Prostate gland (tissue), 2 donors: ENCODE data around the gene SYPL2. TPM values are rescaled to one million over a fixed set of nuclear protein-coding genes. Genes with fewer than 3 reads are reported as not detected.

ENCODE experiments used
- DNase-seq: peaks from one replicate; pipeline ENCODE4 v3.0.0-alpha.2; 2019; ENCODE audit warnings: low spot score
- H3K27ac ChIP-seq, 2 donors: fragments of 200-600 bp; sonication (generic); 2 replicates each; pipeline ENCODE4 v1.5.1; 2017 to 2019
- H3K27me3 ChIP-seq: fragments of 200-600 bp; sonication (generic); replicated peaks from 2 replicates; pipeline ENCODE4 v1.5.1; 2019; ENCODE audit not compliant: insufficient read depth
- H3K36me3 ChIP-seq, 2 donors: fragments of 200-600 bp; sonication (generic); 1 replicate in 1 of 2; 2 replicates in 1 of 2; pipeline versions ENCODE4 v1.5.1 to v1.8.1; 2017 to 2019
- H3K4me1 ChIP-seq: fragments of 200-600 bp; sonication (generic); replicated peaks from 2 replicates; pipeline ENCODE4 v1.5.1; 2019
- H3K4me3 ChIP-seq, 2 donors: fragments of 200-600 bp; sonication (generic); 2 replicates each; pipeline ENCODE4 v1.5.1; 2017 to 2019
- H3K9me3 ChIP-seq: fragments of 200-600 bp; sonication (generic); 2 replicates; pipeline ENCODE4 v1.5.1; 2017
- POLR2A ChIP-seq: fragments of 450-650 bp; IDR thresholded peaks from one replicate; pipeline ENCODE4 v1.6.1; 2016; ENCODE audit warnings: antibody characterized with exemption, mild to moderate bottlenecking
- POLR2AphosphoS5 ChIP-seq: sonication (generic); formaldehyde crosslinking; IDR thresholded peaks from one replicate; pipeline ENCODE4 v1.6.1; 2017; ENCODE audit warnings: antibody characterized with exemption
- WGBS: methylation state at CpG from one replicate; pipeline ENCODE4 v1.1.5; 2018; 5-methylcytosine and 5-hydroxymethylcytosine counted together
- intact Hi-C: fragments of 100-400 bp; cut with DNase I; formaldehyde crosslinking; loops from one replicate; pipeline ENCODE4 v1.14.2; 2022
- total RNA-seq, 2 donors: library from RNA; depleted of rRNA; stranded (reverse); fragments of >200 nt; gene quantifications; one replicate each; pipeline ENCODE4 v1.1.0, GENCODE V29; 2016
- TF ChIP-seq, protein P1 (sequence below), 4 experiments: fragments of 200-600 bp in 2 of 4; fragments of 450-650 bp in 2 of 4; sonication (generic) in 2 of 4; IDR thresholded peaks; 1 replicate in 3 of 4; 2 replicates in 1 of 4; pipeline ENCODE4 v1.5.1; 2016 to 2019; ENCODE audit warnings: antibody characterized with exemption in 4 of 4, mild to moderate bottlenecking in 2 of 4, moderate library complexity in 2 of 4

Gene SYPL2
- total RNA-seq, result 10 to 100 TPM in 1 of 2 donors, 1 to 10 TPM in 1; 1.3 to 48.1 TPM

DNA sequence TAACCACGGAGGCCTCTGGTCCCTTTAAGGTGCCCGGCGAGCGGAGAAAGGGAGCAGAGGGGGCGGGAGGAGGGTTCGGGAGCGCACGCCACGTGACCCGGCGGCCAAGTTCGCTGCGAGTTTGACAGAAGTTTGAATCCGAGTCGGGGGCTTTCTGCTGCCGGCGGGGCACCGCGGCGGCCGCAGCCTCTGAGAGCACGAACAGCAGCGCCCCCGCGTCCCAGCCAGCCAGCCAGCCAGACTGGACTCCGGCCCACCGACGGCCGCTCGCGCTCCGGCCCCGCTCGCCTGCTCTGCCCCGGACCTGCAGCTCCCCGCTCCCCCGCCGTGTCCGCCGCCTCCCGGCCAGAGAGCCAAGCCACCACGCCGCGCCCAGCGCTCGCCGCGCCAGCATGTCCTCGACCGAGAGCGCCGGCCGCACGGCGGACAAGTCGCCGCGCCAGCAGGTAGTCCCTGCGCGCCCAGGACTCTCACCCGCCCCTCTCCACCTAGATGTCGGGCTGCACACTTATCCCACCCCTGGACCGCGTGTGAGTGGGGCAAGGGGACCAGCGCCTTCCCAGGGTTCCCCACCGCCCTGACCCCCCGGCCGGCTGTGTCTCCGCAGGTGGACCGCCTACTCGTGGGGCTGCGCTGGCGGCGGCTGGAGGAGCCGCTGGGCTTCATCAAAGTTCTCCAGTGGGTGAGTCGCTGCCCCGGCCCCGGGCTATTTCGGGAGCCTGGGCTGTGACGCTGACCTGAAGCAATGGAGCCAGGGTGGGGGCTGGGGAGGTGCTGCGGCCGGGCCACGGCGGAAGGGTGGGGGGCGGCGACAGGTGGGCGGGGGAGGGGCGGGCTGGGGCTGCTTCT lies at the start of gene SYPL2:
TSS of gene SYPL2 (plus strand) at position 95 of the 849 bp plus-strand sequence. CDS start at position 393, 298 bp downstream.
- Histone ChIP-seq H3K4me1 (no peaks in the 10 kb centered on the region), H3K4me3 (peak within 1 kb of the TSS; percentile 39 to 49), H3K27me3 (no peaks in the 10 kb centered on the region), H3K36me3 (no peaks in the 10 kb centered on the region), H3K9me3 (no peaks in the 10 kb centered on the region), H3K27ac (peak within 1 kb of the TSS in 1 of 2 donors; percentile 27)
- intact Hi-C loops, result no loop called here
- no peak for DNase-seq
- under 1% methylated on average over 60 of the region's 88 CpGs for WGBS
- TF ChIP-seq POLR2AphosphoS5, result no peak
- TF ChIP-seq POLR2A, result no peak
- TF ChIP-seq, protein P1, sequence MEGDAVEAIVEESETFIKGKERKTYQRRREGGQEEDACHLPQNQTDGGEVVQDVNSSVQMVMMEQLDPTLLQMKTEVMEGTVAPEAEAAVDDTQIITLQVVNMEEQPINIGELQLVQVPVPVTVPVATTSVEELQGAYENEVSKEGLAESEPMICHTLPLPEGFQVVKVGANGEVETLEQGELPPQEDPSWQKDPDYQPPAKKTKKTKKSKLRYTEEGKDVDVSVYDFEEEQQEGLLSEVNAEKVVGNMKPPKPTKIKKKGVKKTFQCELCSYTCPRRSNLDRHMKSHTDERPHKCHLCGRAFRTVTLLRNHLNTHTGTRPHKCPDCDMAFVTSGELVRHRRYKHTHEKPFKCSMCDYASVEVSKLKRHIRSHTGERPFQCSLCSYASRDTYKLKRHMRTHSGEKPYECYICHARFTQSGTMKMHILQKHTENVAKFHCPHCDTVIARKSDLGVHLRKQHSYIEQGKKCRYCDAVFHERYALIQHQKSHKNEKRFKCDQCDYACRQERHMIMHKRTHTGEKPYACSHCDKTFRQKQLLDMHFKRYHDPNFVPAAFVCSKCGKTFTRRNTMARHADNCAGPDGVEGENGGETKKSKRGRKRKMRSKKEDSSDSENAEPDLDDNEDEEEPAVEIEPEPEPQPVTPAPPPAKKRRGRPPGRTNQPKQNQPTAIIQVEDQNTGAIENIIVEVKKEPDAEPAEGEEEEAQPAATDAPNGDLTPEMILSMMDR (IDR thresholded peaks at IDR 0.05), result no peak

- H3K27me3 ChIP-seq, result no peaks in the 10 kb centered on the region
- H3K9me3 ChIP-seq, result no peaks in the 10 kb centered on the region
- intact Hi-C loops, result loop anchor here (10.0 kb wide), 1 partner anchor 111 kb away; the partner anchor contains the start of gene GPR61
- peaks cover 8% of the 10 kb centered on the region for H3K4me1 ChIP-seq
- no peak overlapping the region for H3K27ac ChIP-seq
- TF ChIP-seq POLR2AphosphoS5 (no peak), POLR2A (no peak)
- TF ChIP-seq, protein P1 (IDR thresholded peaks at IDR 0.05), result no peak
- DNase-seq, result no peak
- H3K36me3 ChIP-seq, result peaks cover 0 to 2% of the 10 kb centered on the region in 2 donors
- 67% methylated on average over 2 of the region's 2 CpGs for WGBS
- no peak overlapping the region for H3K4me3 ChIP-seq
Measured at GRCh38 chr1:109423498-109423897, 42.8 kb upstream of the SYPL2 start.

- H3K27me3 ChIP-seq, result no peaks in the 10 kb centered on the region
- H3K9me3 ChIP-seq, result no peaks in the 10 kb centered on the region
- peak overlapping the region; percentile 74 to 84 for H3K4me3 ChIP-seq
- H3K27ac ChIP-seq, result peak overlapping the region; percentile 72 to 73
- 1% methylated on average over 26 of the region's 32 CpGs for WGBS
- TF ChIP-seq POLR2A (no peak), POLR2AphosphoS5 (no peak)
- TF ChIP-seq, protein P1 (IDR thresholded peaks at IDR 0.05), result no peak
- H3K4me1 ChIP-seq, result peaks cover 8% of the 10 kb centered on the region
- no peak for DNase-seq
- intact Hi-C loops, result loop anchor here (10.0 kb wide), 1 partner anchor 109 kb away; the partner anchor contains the start of gene GPR61
- peaks cover 0 to 2% of the 10 kb centered on the region in 2 donors for H3K36me3 ChIP-seq
Measured at GRCh38 chr1:109425391-109426280, 40.7 kb upstream of the SYPL2 start.

- peak within 1 kb of the TSS; percentile 74 to 84 for H3K4me3 ChIP-seq
- under 1% methylated on average over 40 of the region's 50 CpGs for WGBS
- peaks cover 8% of the 10 kb centered on the region for H3K4me1 ChIP-seq
- H3K36me3 ChIP-seq, result peaks cover 0 to 2% of the 10 kb centered on the region in 2 donors
- H3K27me3 ChIP-seq, result no peaks in the 10 kb centered on the region
- DNase-seq, result peak; percentile 98
- intact Hi-C loops, result loop anchor here (10.0 kb wide), 1 partner anchor 108 kb away; the partner anchor contains the start of gene GPR61
- peak within 1 kb of the TSS; percentile 72 to 73 for H3K27ac ChIP-seq
- H3K9me3 ChIP-seq, result no peaks in the 10 kb centered on the region
- TF ChIP-seq, protein P1 (IDR thresholded peaks at IDR 0.05), result peak in 1 of 4 experiments; percentile 5
- TF ChIP-seq POLR2A, result peak; percentile 68
- peak; percentile 96 for TF ChIP-seq POLR2AphosphoS5
Measured at GRCh38 chr1:109426281-109427170, 39.8 kb upstream of the SYPL2 start, which contains the start of gene PSMA5. Gene PSMA5 (minus strand): TSS chr1:109426448. CDS start chr1:109426330, 118 bp downstream.
